ENCODE data around the gene TSPAN4. TPM values are rescaled to one million over a fixed set of nuclear protein-coding genes. Genes with fewer than 3 reads are reported as not detected.
A peak's percentile ranks its signal among the peaks of the same experiment; 100 is the strongest.

TSPAN4 gene
- total RNA-seq, 6 experiments from 2014 or later = 193 to 267 (median 212) TPM

DNA sequence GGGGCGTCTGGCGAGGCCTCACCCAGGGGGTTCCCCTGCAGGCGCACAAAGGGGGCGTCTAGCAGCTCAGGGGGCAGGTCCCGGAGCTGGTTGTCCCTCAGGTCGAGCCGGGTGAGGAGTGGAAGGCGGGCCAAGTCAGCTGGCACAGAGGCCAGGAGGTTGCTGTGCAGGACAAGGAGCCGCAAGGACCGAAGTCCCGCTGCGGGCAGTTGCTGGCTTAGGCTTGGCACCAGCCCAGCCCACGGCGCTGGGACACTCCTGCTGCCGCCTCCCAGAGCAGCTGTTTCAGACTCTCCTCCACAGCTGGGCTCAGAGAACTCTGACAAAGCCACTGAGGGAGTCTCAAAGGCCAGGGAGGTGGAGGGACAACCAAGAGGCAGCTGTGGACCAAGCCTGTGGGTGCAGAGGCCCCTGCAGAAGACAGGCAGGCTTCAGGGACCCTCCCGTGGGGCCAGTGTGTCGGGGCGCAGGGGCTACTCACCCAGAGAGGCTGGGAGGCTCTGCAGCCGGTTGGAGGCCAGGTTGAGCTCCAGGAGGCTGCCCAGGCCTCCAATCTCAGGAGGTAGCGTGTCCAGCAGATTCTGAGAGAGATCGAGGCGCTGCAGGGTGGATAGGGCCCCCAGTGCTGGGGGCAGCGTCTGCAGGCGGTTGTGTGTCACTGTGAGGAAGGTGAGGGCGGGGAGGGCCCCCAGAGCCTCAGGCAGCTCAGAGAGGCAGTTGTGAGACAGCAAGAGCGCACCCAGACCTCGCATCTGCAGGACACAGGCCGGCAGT lies 39.8 kb upstream of the TSPAN4 start:
- Mint-ChIP-seq H3K27me3 (ENCODE audit: insufficient read depth) (peaks cover 2% of the 10 kb centered on the region; the same call in 1 of the 2 replicates), H3K4me1 (ENCODE audit: low read depth) (peaks cover 10% of the 10 kb centered on the region), H3K9me3 (no peaks in the 10 kb centered on the region), H3K27ac (no peak overlapping the region), H3K4me3 (no peak overlapping the region; the same call in 1 of the 2 replicates), H3K36me3 (ENCODE audit: low read depth) (no peaks in the 10 kb centered on the region; the same call in 1 of the 2 replicates)
- TF ChIP-seq, protein P1, sequence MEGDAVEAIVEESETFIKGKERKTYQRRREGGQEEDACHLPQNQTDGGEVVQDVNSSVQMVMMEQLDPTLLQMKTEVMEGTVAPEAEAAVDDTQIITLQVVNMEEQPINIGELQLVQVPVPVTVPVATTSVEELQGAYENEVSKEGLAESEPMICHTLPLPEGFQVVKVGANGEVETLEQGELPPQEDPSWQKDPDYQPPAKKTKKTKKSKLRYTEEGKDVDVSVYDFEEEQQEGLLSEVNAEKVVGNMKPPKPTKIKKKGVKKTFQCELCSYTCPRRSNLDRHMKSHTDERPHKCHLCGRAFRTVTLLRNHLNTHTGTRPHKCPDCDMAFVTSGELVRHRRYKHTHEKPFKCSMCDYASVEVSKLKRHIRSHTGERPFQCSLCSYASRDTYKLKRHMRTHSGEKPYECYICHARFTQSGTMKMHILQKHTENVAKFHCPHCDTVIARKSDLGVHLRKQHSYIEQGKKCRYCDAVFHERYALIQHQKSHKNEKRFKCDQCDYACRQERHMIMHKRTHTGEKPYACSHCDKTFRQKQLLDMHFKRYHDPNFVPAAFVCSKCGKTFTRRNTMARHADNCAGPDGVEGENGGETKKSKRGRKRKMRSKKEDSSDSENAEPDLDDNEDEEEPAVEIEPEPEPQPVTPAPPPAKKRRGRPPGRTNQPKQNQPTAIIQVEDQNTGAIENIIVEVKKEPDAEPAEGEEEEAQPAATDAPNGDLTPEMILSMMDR (IDR thresholded peaks at IDR 0.05) = no peak
- DNase-seq = no peak

DNA sequence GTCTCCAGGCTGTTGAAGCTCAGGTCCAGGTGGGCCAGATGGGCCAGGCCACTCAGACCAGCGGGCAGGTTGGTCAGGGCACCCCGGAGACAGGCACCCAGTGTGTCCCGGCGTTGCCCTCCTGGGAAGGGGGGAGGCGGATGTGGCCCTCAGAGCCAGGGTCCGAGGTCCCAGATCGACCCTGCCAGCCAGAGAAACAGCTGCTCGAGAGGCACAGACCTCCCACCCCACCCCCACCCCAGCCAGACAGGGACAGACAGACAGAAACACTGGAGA lies 39.2 kb upstream of the TSPAN4 start:
- DNase-seq = no peak
- no peaks in the 10 kb centered on the region; the same call in 1 of the 2 replicates for H3K36me3 Mint-ChIP-seq (ENCODE audit: low read depth)
- H3K27me3 Mint-ChIP-seq (ENCODE audit: insufficient read depth) = peaks cover 2% of the 10 kb centered on the region; the same call in 1 of the 2 replicates
- no peak overlapping the region for H3K27ac Mint-ChIP-seq
- TF ChIP-seq, protein P1 (IDR thresholded peaks at IDR 0.05) = no peak
- no peaks in the 10 kb centered on the region for H3K9me3 Mint-ChIP-seq
- peak overlapping the region; percentile 85; the same call in 1 of the 2 replicates for H3K4me3 Mint-ChIP-seq
- peaks cover 12% of the 10 kb centered on the region for H3K4me1 Mint-ChIP-seq (ENCODE audit: low read depth)

DNA sequence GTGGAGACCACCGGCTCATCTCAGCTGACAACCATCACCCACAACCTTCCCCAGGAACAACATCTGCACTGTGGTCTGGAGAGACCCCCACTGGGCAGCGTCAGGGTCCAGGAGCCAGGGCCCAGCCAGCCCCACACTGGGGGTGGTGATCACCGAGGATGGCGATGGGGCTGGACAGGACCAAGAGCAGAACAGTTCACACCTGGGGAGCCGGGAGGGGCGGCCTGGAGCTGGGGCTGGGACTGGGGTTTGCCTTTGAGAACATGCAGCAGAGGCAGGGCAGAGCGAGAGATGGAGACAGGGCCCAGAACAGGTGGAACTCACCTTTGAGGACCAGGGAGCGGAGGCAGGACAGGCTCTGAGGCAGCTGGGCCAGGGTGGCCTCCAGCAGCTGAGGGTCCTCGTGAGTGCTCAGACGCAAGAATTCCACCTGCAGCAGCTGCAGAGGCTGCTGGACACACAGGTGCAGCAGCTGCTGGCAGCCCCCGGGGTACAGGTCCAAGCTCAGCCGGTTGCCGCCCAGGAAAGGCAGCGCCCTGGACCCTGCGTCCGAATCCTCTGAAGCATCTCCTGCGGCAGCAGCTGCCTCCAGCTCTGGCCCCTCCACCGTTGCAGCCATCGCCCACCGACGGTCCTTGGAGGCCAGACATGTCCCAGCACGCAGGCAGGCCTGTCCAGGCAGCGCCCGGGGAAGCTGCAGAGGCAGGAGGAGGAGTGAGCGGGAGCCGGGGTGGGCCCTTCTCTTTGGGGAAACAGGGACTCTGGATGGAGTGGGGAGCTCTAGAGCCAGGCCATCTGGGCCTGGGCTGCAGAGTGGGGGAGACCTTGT lies 38.7 kb upstream of the TSPAN4 start:
- Mint-ChIP-seq H3K27me3 (ENCODE audit: insufficient read depth) (peaks cover 2% of the 10 kb centered on the region; the same call in 1 of the 2 replicates), H3K9me3 (no peaks in the 10 kb centered on the region), H3K4me1 (ENCODE audit: low read depth) (peaks cover 16% of the 10 kb centered on the region), H3K36me3 (ENCODE audit: low read depth) (peaks cover 2% of the 10 kb centered on the region), H3K27ac (0 out of 2 replicates have a peak overlapping the region, but pooled peaks have one; percentile 52), H3K4me3 (peak overlapping the region; percentile 85)
- TF ChIP-seq, protein P1 (IDR thresholded peaks at IDR 0.05) = no peak
- DNase-seq = no peak

DNA sequence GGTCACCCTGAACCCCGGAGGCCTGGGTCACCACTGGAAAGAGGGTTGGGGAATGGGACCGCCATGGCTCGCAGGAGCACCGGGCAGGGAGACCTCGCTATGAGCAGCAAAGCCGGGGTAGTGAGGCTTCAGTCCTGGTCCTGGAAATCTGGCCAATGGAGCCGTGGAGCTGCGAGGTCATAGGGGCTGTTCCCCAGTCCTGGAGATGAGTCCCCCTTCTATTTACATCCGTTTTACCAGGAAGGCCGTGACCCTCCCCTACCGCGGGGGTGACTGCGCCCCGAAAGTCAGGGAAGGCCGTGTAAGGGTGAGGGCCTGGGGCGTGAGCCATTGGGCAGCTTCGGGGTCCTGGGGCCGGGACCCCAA lies 38.1 kb upstream of the TSPAN4 start:
- no peak for DNase-seq
- H3K27ac Mint-ChIP-seq = peak overlapping the region; percentile 52; the same call in 1 of the 2 replicates
- H3K4me3 Mint-ChIP-seq = peak overlapping the region; percentile 85
- H3K4me1 Mint-ChIP-seq (ENCODE audit: low read depth) = peaks cover 18% of the 10 kb centered on the region
- peaks cover 2% of the 10 kb centered on the region; the same call in 1 of the 2 replicates for H3K27me3 Mint-ChIP-seq (ENCODE audit: insufficient read depth)
- H3K36me3 Mint-ChIP-seq (ENCODE audit: low read depth) = peaks cover 4% of the 10 kb centered on the region
- H3K9me3 Mint-ChIP-seq = no peaks in the 10 kb centered on the region
- TF ChIP-seq, protein P1 (IDR thresholded peaks at IDR 0.05) = no peak

DNA sequence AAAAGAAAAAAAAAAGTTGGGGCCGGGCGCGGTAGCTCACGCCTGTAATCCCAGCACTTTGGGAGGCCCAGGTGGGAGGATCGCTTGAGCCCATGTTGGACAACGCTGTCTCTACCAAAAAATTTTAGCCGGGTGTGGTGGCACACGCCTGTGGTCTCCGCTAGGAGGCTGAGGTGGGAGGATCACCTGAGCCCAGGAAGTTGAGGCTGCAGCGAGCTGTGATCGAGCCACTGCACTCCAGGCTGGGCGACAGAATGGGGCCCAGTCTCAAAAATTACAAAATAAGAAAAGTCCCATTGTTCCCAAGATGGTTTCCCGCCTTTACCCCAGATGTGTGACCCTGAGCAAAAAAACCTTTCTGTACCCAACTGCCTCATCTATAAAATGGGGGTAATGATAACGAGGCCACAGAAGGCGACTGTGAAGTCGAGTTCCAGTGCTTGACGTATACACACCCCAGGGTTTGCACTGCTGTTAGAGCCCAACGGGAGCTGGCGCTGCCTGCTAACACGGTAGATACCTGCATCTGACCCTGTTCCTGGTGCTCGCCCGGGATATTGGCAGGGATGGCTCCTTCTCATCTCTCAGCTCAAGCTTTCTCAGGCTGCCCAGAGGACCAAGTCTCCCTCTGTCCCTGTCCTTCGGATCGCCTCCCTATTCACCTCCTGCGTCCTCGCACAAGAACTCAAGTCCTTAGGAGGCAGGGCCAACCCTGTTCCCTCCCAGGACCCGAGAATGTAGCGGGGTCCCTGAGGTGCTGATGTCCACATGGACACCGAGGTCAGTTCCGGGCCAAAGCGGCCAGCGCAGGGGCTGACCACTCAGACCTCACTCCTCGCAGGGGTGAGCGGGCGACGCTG lies 34.0 kb upstream of the TSPAN4 start:
- Mint-ChIP-seq H3K27me3 (ENCODE audit: insufficient read depth) (peaks cover 14% of the 10 kb centered on the region), H3K36me3 (ENCODE audit: low read depth) (peaks cover 30% of the 10 kb centered on the region), H3K4me3 (peak overlapping the region; percentile 98), H3K9me3 (no peaks in the 10 kb centered on the region), H3K27ac (peak overlapping the region; percentile 100), H3K4me1 (ENCODE audit: low read depth) (peaks cover 38% of the 10 kb centered on the region)
- DNase-seq = peak; percentile 69
- TF ChIP-seq, protein P1 (IDR thresholded peaks at IDR 0.05) = no peak
